ENCODE measurements around the gene MT1H.
"Not testable (repeated sequence)": the region's sequence is repeated elsewhere in the genome, so short reads cannot be mapped to it uniquely, and the experiment has no call there.

The MT1H gene

GRCh38 chr16:56665286-56666261 lies 4.0 kb upstream of the MT1H start:
- not testable (repeated sequence) for DNase-seq (ENCODE audit: low read depth)

- no peak for DNase-seq (ENCODE audit: low read depth)
Observed at GRCh38 chr16:56667581-56668571, 1.7 kb upstream of the MT1H start, which contains the start of gene MT1G. MT1G (minus strand) TSS chr16:56668065; CDS start chr16:56667993, 72 bp downstream.

GRCh38 chr16:56669840-56670619 lies 416 bp downstream of the MT1H start:
- DNase-seq (ENCODE audit: low read depth) = no peak

- no peak for DNase-seq (ENCODE audit: low read depth)
Observed at GRCh38 chr16:56670620-56670934, 963 bp downstream of the MT1H start.

GRCh38 chr16:56671691-56672090 lies 2.1 kb downstream of the MT1H start:
- not testable (repeated sequence) for DNase-seq (ENCODE audit: low read depth)

- not testable (repeated sequence) for DNase-seq (ENCODE audit: low read depth)
Observed at GRCh38 chr16:56672171-56672570, 2.6 kb downstream of the MT1H start.

- DNase-seq (ENCODE audit: low read depth) = no peak
Observed at GRCh38 chr16:56672761-56673536, 3.3 kb downstream of the MT1H start.

- no peak for DNase-seq (ENCODE audit: low read depth)
Observed at GRCh38 chr16:56673921-56674320, 4.3 kb downstream of the MT1H start.

- not testable (repeated sequence) for DNase-seq (ENCODE audit: low read depth)
Observed at GRCh38 chr16:56674570-56674969, 5.0 kb downstream of the MT1H start.

- DNase-seq (ENCODE audit: low read depth) = no peak
Observed at GRCh38 chr16:56675685-56676210, 6.1 kb downstream of the MT1H start.

- no peak for DNase-seq (ENCODE audit: low read depth)
Observed at GRCh38 chr16:56677474-56677873, 7.9 kb downstream of the MT1H start.

- DNase-seq (ENCODE audit: low read depth) = no peak
Observed at GRCh38 chr16:56679078-56679730, 9.6 kb downstream of the MT1H start.

- DNase-seq (ENCODE audit: low read depth) = no peak
Observed at GRCh38 chr16:56679818-56680217, 10.2 kb downstream of the MT1H start.

- peak; percentile 79 for DNase-seq (ENCODE audit: low read depth)
Observed at GRCh38 chr16:56681939-56682702, 12.5 kb downstream of the MT1H start, which contains the start of gene MT1X. MT1X (plus strand) TSS chr16:56682470; CDS start chr16:56682541, 71 bp downstream.

- DNase-seq (ENCODE audit: low read depth) = no peak
Observed at GRCh38 chr16:56682703-56683397, 13.2 kb downstream of the MT1H start.

GRCh38 chr16:56683424-56684172 lies 14.0 kb downstream of the MT1H start:
- no peak for DNase-seq (ENCODE audit: low read depth)

- no peak for DNase-seq (ENCODE audit: low read depth)
Observed at GRCh38 chr16:56684256-56684925, 14.8 kb downstream of the MT1H start.

Data from stimulated activated CD8-positive, alpha-beta memory T cell treated with anti-CD3 and anti-CD28 coated beads, Interleukin-7, amount 100 ng/mL, for 24 hours (primary cell).